IMR-90 (cell line): ENCODE measurements around the gene YEATS4. TPM values are rescaled to one million over a fixed set of nuclear protein-coding genes. Genes with fewer than 3 reads are reported as not detected.

Source experiments
- ATAC-seq: fragments of 200-7000 bp; cut with Tn5 transposase; 2 replicates; pipeline ENCODE4 v1.9.1; 2020; ENCODE audit warnings: low read depth, mild to moderate bottlenecking, moderate library complexity
- BruUV-seq: library from RNA; stranded (reverse); fragments of 400-500 nt; replicated peaks from 2 replicates; lab custom pipeline; 2021; lab: Mats Ljungman, UMichigan
- CTCF ChIA-PET: fragments of 300-600 bp; formaldehyde crosslinking; extraction: SDS; loops from one replicate; lab custom pipeline; 2021; ENCODE audit warnings: antibody characterized with exemption; lab: Yijun Ruan, JAX
- POLR2A ChIA-PET: fragments of 300-600 bp; sonication (Branson Sonifier 250); formaldehyde crosslinking; loops from one replicate; lab custom pipeline; 2022; ENCODE audit warnings: antibody characterized with exemption; ENCODE audit not compliant: unreplicated experiment; lab: Charles Lee
- DNase-seq: peaks from one replicate; pipeline ENCODE4 v3.0.0; 2013
- H2AFZ ChIP-seq: replicated peaks from 2 replicates; pipeline ENCODE3; 2013; ENCODE audit warnings: low read length, mild to moderate bottlenecking; ENCODE audit not compliant: poor library complexity
- H2AK5ac ChIP-seq: 2 replicates; pipeline ENCODE4 v1.6.1; 2013; ENCODE audit warnings: low read depth, low read length, inconsistent platforms
- H2AK9ac ChIP-seq: replicated peaks from 2 replicates; pipeline ENCODE3; 2013; ENCODE audit warnings: mild to moderate bottlenecking, low read depth, low read length, moderate library complexity; ENCODE audit not compliant: poor library complexity
- H2BK120ac ChIP-seq: 2 replicates; pipeline ENCODE4 v1.6.1; 2013; ENCODE audit warnings: low read depth, low read length, inconsistent platforms
- H2BK15ac ChIP-seq: 3 replicates; pipeline ENCODE4 v1.6.1; 2013; ENCODE audit warnings: low read depth, low read length, inconsistent platforms
- H2BK20ac ChIP-seq: 2 replicates; pipeline ENCODE4 v1.6.1; 2013; ENCODE audit warnings: low read depth, mild to moderate bottlenecking, inconsistent platforms, low read length, moderate library complexity
- H2BK5ac ChIP-seq: 2 replicates; pipeline ENCODE4 v1.6.1; 2013; ENCODE audit warnings: mild to moderate bottlenecking, low read depth, low read length, inconsistent platforms; ENCODE audit not compliant: poor library complexity, severe bottlenecking
- H3K14ac ChIP-seq: replicated peaks from 2 replicates; pipeline ENCODE4 v1.6.1; 2013; ENCODE audit warnings: low read depth, low read length, inconsistent platforms
- H3K18ac ChIP-seq: 2 replicates; pipeline ENCODE4 v1.6.1; 2013; ENCODE audit warnings: low read depth, low read length, control low read depth
- H3K23ac ChIP-seq: 2 replicates; pipeline ENCODE4 v1.6.1; 2013; ENCODE audit warnings: low read depth, low read length, inconsistent platforms
- H3K27ac ChIP-seq: 2 replicates; pipeline ENCODE4 v1.5.1; 2013; ENCODE audit warnings: mild to moderate bottlenecking, control low read depth, low read length; ENCODE audit not compliant: insufficient read depth
- H3K27me3 ChIP-seq: 2 replicates; pipeline ENCODE4 v1.6.1; 2013; ENCODE audit warnings: low read length; ENCODE audit not compliant: control insufficient read depth, insufficient read depth
- H3K36me3 ChIP-seq: 2 replicates; pipeline ENCODE4 v1.6.1; 2013; ENCODE audit warnings: low read length, mixed read lengths; ENCODE audit not compliant: control insufficient read depth, insufficient read depth
- H3K4ac ChIP-seq: 2 replicates; pipeline ENCODE4 v1.6.1; 2013; ENCODE audit warnings: low read depth, low read length, inconsistent platforms
- H3K4me1 ChIP-seq: 2 replicates; pipeline ENCODE4 v1.6.1; 2013; ENCODE audit warnings: low read length, mixed read lengths; ENCODE audit not compliant: control insufficient read depth, insufficient read depth
- H3K4me2 ChIP-seq: 2 replicates; pipeline ENCODE4 v1.6.1; 2013; ENCODE audit warnings: low read depth, mild to moderate bottlenecking, control low read depth, low read length, moderate library complexity
- H3K4me3 ChIP-seq: 2 replicates; pipeline ENCODE4 v1.5.1; 2013; ENCODE audit warnings: low read depth, mild to moderate bottlenecking, control low read depth, low read length, moderate library complexity; ENCODE audit not compliant: insufficient read depth
- H3K56ac ChIP-seq: 2 replicates; pipeline ENCODE4 v1.6.1; 2013; ENCODE audit warnings: low read length, inconsistent platforms; ENCODE audit not compliant: insufficient read depth; ENCODE audit errors: extremely low read depth
- H3K79me1 ChIP-seq, 2 experiments: 2 replicates each; pipeline ENCODE4 v1.6.1; 2013; ENCODE audit warnings: low read length in 2 of 2, inconsistent platforms in 1 of 2, low read depth in 1 of 2
- H3K9ac ChIP-seq: 2 replicates; pipeline ENCODE4 v1.6.1; 2013; ENCODE audit warnings: low read depth, low read length, control low read depth
- H3K9me1 ChIP-seq: 2 replicates; pipeline ENCODE4 v1.6.1; 2013; ENCODE audit warnings: low read length, inconsistent platforms; ENCODE audit not compliant: insufficient read depth
- H3K9me3 ChIP-seq: 2 replicates; pipeline ENCODE4 v1.6.1; 2013; ENCODE audit warnings: low read length; ENCODE audit not compliant: control insufficient read depth, insufficient read depth
- H4K20me1 ChIP-seq: 2 replicates; pipeline ENCODE4 v1.6.1; 2013; ENCODE audit warnings: low read length, inconsistent platforms; ENCODE audit not compliant: insufficient read depth
- H4K5ac ChIP-seq: 2 replicates; pipeline ENCODE4 v1.6.1; 2013; ENCODE audit warnings: mild to moderate bottlenecking, low read depth, low read length, control low read depth
- H4K8ac ChIP-seq, 2 experiments: 2 replicates each; pipeline ENCODE4 v1.6.1; 2013; ENCODE audit warnings: low read depth in 2 of 2, low read length in 2 of 2, control low read depth in 1 of 2, inconsistent platforms in 1 of 2
- H4K91ac ChIP-seq: 2 replicates; pipeline ENCODE4 v1.6.1; 2013; ENCODE audit warnings: low read depth, low read length, inconsistent platforms; ENCODE audit not compliant: insufficient read depth
- CEBPB ChIP-seq: IDR thresholded peaks from 2 replicates; pipeline ENCODE4 v1.6.1; 2012; ENCODE audit warnings: low read depth, low read length, improper control_type of control experiment
- CHD1 ChIP-seq: IDR thresholded peaks from 2 replicates; pipeline ENCODE4 v1.6.1; 2012; ENCODE audit warnings: low read depth, low read length, improper control_type of control experiment
- FOS ChIP-seq: fragments of 150-350 bp; IDR thresholded peaks from 2 replicates; pipeline ENCODE4 v1.6.1; 2016; ENCODE audit warnings: low read depth, low read length
- MAFK ChIP-seq: IDR thresholded peaks from 2 replicates; pipeline ENCODE4 v1.6.1; 2012; ENCODE audit warnings: low read depth, low read length, improper control_type of control experiment
- MAZ ChIP-seq: IDR thresholded peaks from 2 replicates; pipeline ENCODE4 v1.6.1; 2012; ENCODE audit warnings: low read depth, mild to moderate bottlenecking, low read length, improper control_type of control experiment, moderate library complexity, borderline replicate concordance
- MXI1 ChIP-seq: IDR thresholded peaks from 2 replicates; pipeline ENCODE4 v1.6.1; 2012; ENCODE audit warnings: low read depth, mild to moderate bottlenecking, low read length, moderate library complexity, borderline replicate concordance
- POLR2A ChIP-seq: IDR thresholded peaks from 2 replicates; pipeline ENCODE4 v1.6.1; 2012; ENCODE audit warnings: mild to moderate bottlenecking, low read depth, low read length
- RAD21 ChIP-seq: IDR thresholded peaks from 2 replicates; pipeline ENCODE4 v1.6.1; 2012; ENCODE audit warnings: low read length, improper control_type of control experiment
- USF2 ChIP-seq: fragments of 150-350 bp; IDR thresholded peaks from 2 replicates; pipeline ENCODE4 v1.6.1; 2017; ENCODE audit warnings: mild to moderate bottlenecking, antibody characterized with exemption, low read length, low read depth
- dilution Hi-C: fragments of 300-500 bp; cut with HindIII; formaldehyde crosslinking; loops from one replicate; pipeline ENCODE4 v1.14.3; 2018; ENCODE audit warnings: low sequenced_read_pairs; ENCODE audit not compliant: unreplicated experiment
- in situ Hi-C: fragments of 300-500 bp; cut with MboI; formaldehyde crosslinking; loops from 3 replicates; pipeline ENCODE4 v1.14.3; 2019; ENCODE audit warnings: low sequenced_read_pairs, inconsistent platforms, mixed read lengths
- intact Hi-C: fragments of 100-400 bp; cut with micrococcal nuclease; formaldehyde crosslinking; loops from 2 replicates; pipeline ENCODE4 v1.10.0; 2022
- polyA plus RNA-seq, 3 experiments: library from polyadenylated mRNA; depleted of rRNA; stranded (reverse); fragments of >200 nt; gene quantifications; 2 replicates each; pipeline ENCODE4 v1.2.3, GENCODE V29; 2012; ENCODE audit warnings: low replicate concordance in 1 of 3
- total RNA-seq: library from RNA; depleted of rRNA; stranded (reverse); fragments of >200 nt; gene quantifications from 2 replicates; pipeline ENCODE4 v1.2.3, GENCODE V29; 2012
- TF ChIP-seq, protein P1 (sequence below): conservative IDR thresholded peaks from 2 replicates; pipeline ENCODE4 v1.5.1; 2012; ENCODE audit warnings: mild to moderate bottlenecking, low read depth, low read length, improper control_type of control experiment

YEATS4 gene
- total and polyA plus RNA-seq, 2 of the 4 experiments (the other 2 are of a cell fraction): 6.9 to 15.1 TPM

DNA sequence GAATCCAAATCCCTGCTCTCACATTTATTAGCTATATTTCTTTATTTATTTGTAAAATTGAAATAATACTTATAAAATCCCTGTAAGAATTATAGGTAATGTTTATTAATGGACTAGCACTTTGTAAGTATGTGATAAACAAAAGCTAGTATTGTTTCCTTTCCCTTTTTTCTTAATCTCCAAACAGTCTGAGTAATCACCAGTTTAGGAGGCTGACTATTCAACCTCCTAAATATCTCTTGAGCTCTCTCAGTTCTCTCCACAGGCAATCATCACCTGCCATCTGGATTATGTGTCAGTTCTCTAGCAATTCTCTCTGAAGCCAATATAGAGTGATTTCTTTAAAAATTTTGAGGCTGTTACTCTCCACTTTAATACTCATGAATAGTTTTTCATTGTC, 20.6 kb upstream of the YEATS4 start:
- intact Hi-C loops (no loop called here), dilution Hi-C loops (no loop called here)
- ATAC-seq: no peak

More for the DNA sequence above, 20.6 kb upstream of the YEATS4 start:
- Histone ChIP-seq H3K56ac (no peak overlapping the region), H2BK5ac (no peak overlapping the region), H3K27me3 (peaks cover 28% of the 10 kb centered on the region), H3K14ac (no peak overlapping the region), H4K8ac (no peak overlapping the region), H2BK20ac (no peak overlapping the region), H2AK5ac (no peak overlapping the region), H4K91ac (no peak overlapping the region), H2AFZ (no peak overlapping the region), H3K4me1 (no peaks in the 10 kb centered on the region), H3K9me1 (no peaks in the 10 kb centered on the region), H3K23ac (no peak overlapping the region), H2BK15ac (no peak overlapping the region), H4K5ac (no peak overlapping the region), H2AK9ac (no peak overlapping the region), H3K4me2 (no peak overlapping the region), H3K36me3 (no peaks in the 10 kb centered on the region), H3K9me3 (no peaks in the 10 kb centered on the region), H3K4me3 (no peak overlapping the region), H3K9ac (no peak overlapping the region), H3K18ac (no peak overlapping the region), H3K79me1 (no peaks in the 10 kb centered on the region), H4K20me1 (no peaks in the 10 kb centered on the region), H2BK120ac (no peak overlapping the region), H3K27ac (no peak overlapping the region), H3K4ac (no peak overlapping the region)
- no TSS peak for BruUV-seq
- DNase-seq: no peak
- in situ Hi-C loops: loop anchor here (25.0 kb wide), 1 partner anchor 398 kb away; the partner anchor contains the start of gene RAB3IP
- ChIA-PET CTCF (no interaction called here), POLR2A (no interaction called here)
- no peak for TF ChIP-seq USF2
- no peak for TF ChIP-seq POLR2A
- TF ChIP-seq MAFK: no peak
- TF ChIP-seq FOS: no peak
- TF ChIP-seq RAD21: no peak
- no peak for TF ChIP-seq MXI1
- TF ChIP-seq CHD1: no peak
- no peak for TF ChIP-seq CEBPB
- TF ChIP-seq, protein P1, sequence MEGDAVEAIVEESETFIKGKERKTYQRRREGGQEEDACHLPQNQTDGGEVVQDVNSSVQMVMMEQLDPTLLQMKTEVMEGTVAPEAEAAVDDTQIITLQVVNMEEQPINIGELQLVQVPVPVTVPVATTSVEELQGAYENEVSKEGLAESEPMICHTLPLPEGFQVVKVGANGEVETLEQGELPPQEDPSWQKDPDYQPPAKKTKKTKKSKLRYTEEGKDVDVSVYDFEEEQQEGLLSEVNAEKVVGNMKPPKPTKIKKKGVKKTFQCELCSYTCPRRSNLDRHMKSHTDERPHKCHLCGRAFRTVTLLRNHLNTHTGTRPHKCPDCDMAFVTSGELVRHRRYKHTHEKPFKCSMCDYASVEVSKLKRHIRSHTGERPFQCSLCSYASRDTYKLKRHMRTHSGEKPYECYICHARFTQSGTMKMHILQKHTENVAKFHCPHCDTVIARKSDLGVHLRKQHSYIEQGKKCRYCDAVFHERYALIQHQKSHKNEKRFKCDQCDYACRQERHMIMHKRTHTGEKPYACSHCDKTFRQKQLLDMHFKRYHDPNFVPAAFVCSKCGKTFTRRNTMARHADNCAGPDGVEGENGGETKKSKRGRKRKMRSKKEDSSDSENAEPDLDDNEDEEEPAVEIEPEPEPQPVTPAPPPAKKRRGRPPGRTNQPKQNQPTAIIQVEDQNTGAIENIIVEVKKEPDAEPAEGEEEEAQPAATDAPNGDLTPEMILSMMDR: no peak
- TF ChIP-seq MAZ: no peak
